ENCODE data around the gene MAPK10. TPM values are rescaled to one million over a fixed set of nuclear protein-coding genes. Genes with fewer than 3 reads are reported as not detected.
"Not testable (repeated sequence)": the region's sequence is repeated elsewhere in the genome, so short reads cannot be mapped to it uniquely, and the experiment has no call there.

MAPK10 gene
- total RNA-seq, 2 experiments from 2014 or later, result not detected

DNA sequence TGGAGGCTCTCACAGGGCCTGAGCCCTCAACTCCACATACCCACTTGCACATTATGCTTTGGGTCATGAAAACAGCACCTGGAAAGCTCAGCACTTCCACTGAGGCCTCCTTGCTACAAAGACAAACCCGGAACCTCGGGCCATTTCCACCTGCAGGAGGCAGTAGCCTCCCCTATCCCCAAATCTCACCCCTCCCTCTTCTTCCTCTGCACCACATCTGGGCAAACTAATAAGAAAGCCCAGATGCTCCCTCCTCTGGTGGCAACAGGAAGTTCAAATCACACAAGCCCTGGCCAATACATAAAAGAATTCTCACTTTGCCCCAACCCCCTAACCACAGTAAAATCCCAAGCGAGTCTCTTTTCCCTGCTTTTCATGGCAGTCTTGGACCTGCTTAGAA is 136.4 kb downstream of the MAPK10 start:
- ATAC-seq, result no peak
- CTCF ChIA-PET, result interaction anchor here (0.6 kb wide), 1 partner anchor 1133 kb away, joined by 3 read pairs; no protein-coding TSS in a partner anchor
- POLR2A ChIA-PET, result no interaction called here
- no peaks in the 10 kb centered on the region for H3K4me1 Mint-ChIP-seq (ENCODE audit: low read depth)
- H3K27me3 Mint-ChIP-seq (ENCODE audit: low read depth), result no peaks in the 10 kb centered on the region
- H3K27ac Mint-ChIP-seq, result no peak overlapping the region
- H3K4me3 Mint-ChIP-seq, result no peak overlapping the region
- no peak for DNase-seq
- no peaks in the 10 kb centered on the region for H3K36me3 Mint-ChIP-seq (ENCODE audit: low read depth)
- H3K9me3 Mint-ChIP-seq (ENCODE audit: insufficient read depth), result no peaks in the 10 kb centered on the region

DNA sequence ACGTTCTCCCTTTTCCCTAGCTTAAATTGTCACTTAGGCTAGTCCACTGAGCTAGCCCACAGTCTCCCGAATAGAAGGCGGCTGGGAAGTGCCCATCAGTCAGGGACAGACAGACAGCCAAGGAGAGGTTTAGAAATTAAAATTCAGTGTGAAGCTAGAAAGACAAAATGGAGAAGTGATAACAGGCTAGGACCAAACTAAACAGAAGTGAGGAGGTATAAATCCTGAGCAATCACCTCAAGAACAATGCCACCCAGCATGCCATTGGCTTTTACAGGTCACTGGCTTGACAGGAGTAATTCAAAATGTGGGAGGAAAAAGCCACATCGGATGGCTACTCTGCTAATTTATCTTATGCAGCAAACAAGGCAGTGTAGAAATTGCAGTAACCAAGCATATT is 138.9 kb downstream of the MAPK10 start:
- H3K4me3 Mint-ChIP-seq, result no peak overlapping the region
- no peaks in the 10 kb centered on the region for H3K36me3 Mint-ChIP-seq (ENCODE audit: low read depth)
- no peak overlapping the region for H3K27ac Mint-ChIP-seq
- POLR2A ChIA-PET, result no interaction called here
- DNase-seq, result no peak
- CTCF ChIA-PET, result no interaction called here
- ATAC-seq, result no peak
- no peaks in the 10 kb centered on the region for H3K9me3 Mint-ChIP-seq (ENCODE audit: insufficient read depth)
- H3K4me1 Mint-ChIP-seq (ENCODE audit: low read depth), result no peaks in the 10 kb centered on the region
- no peaks in the 10 kb centered on the region for H3K27me3 Mint-ChIP-seq (ENCODE audit: low read depth)

DNA sequence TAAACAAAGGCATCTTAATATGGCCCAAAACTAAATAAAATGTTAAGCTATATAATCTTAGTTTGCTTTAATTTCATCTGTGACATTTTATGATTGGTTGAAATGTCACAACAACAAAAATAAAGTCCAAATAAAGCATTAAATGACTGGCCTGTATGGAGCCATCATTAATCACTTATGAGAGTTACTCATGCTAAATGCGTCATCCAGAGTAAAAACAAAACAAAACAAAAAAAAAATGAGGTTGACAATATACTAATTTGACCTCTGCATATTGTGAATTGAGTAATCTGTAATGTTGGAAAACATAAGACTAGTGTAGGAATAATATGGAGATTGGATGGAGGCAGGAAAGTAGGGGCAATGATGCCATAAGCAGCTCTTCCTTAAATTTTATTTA is 139.7 kb downstream of the MAPK10 start:
- ChIA-PET POLR2A (no interaction called here), CTCF (no interaction called here)
- no peaks in the 10 kb centered on the region for H3K36me3 Mint-ChIP-seq (ENCODE audit: low read depth)
- no peaks in the 10 kb centered on the region for H3K9me3 Mint-ChIP-seq (ENCODE audit: insufficient read depth)
- no peaks in the 10 kb centered on the region for H3K27me3 Mint-ChIP-seq (ENCODE audit: low read depth)
- no peak for ATAC-seq
- no peaks in the 10 kb centered on the region for H3K4me1 Mint-ChIP-seq (ENCODE audit: low read depth)
- H3K4me3 Mint-ChIP-seq, result no peak overlapping the region
- H3K27ac Mint-ChIP-seq, result no peak overlapping the region
- DNase-seq, result no peak

DNA sequence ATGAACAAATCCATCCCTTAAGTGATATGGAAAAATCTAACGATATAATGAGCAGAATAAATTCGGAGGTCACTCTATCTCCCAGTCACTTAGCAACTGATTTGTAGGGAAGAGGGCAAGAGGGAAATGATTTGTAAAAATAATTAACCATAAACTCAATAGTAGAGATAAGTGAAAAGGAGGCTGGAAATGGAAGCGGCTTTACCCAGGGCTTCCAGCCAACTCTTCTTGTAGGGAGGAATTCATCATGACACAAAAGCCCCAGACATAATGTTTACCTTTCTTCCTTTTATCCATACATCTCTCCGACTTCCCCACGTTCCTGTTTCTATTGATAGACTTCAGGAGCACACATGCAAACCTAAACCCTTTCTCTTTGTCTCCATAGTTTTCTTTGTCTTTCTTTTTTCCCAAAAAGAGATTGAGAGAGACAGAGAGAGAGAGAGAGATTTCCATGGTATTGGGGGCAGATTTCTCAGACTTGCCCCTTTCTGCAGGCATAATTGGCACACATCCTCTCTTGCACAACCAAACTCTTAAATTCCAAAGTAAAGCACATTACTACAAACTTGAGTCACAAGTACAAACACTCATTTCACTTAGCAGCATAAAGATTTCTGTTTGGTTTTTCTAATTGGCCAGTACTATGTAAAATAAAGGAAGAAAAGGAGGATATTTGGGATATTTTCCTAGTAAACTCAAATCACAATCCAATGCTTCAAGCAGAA is 140.9 kb downstream of the MAPK10 start:
- ATAC-seq, result no peak
- no peaks in the 10 kb centered on the region for H3K4me1 Mint-ChIP-seq (ENCODE audit: low read depth)
- DNase-seq, result no peak
- H3K27ac Mint-ChIP-seq, result no peak overlapping the region
- no peaks in the 10 kb centered on the region for H3K36me3 Mint-ChIP-seq (ENCODE audit: low read depth)
- no peaks in the 10 kb centered on the region for H3K9me3 Mint-ChIP-seq (ENCODE audit: insufficient read depth)
- ChIA-PET CTCF (no interaction called here), POLR2A (no interaction called here)
- no peaks in the 10 kb centered on the region for H3K27me3 Mint-ChIP-seq (ENCODE audit: low read depth)
- no peak overlapping the region for H3K4me3 Mint-ChIP-seq

DNA sequence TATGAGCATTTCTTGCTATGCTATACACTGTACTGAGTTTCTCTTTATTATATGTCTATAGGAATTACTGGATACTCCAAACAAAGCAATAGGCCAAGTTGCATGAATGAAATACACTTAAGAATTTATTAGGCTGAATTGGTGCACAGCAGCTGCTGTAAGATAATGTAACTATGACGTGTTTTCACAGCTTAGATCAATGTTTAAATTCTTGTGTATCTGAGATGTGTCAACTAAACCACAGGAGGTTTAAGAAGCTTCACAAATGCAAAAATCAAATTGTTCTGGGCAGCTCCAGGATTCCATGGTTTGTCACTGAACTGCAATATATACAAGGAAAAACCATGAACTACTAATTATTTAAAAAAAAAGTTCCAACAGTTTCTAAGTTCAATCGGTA is 156.7 kb downstream of the MAPK10 start:
- Mint-ChIP-seq H3K9me3 (ENCODE audit: insufficient read depth) (no peaks in the 10 kb centered on the region), H3K4me1 (ENCODE audit: low read depth) (no peaks in the 10 kb centered on the region), H3K27ac (no peak overlapping the region), H3K4me3 (no peak overlapping the region), H3K36me3 (ENCODE audit: low read depth) (no peaks in the 10 kb centered on the region), H3K27me3 (ENCODE audit: low read depth) (no peaks in the 10 kb centered on the region)
- ATAC-seq (no peak), DNase-seq (no peak)
- ChIA-PET POLR2A (no interaction called here), CTCF (no interaction called here)

DNA sequence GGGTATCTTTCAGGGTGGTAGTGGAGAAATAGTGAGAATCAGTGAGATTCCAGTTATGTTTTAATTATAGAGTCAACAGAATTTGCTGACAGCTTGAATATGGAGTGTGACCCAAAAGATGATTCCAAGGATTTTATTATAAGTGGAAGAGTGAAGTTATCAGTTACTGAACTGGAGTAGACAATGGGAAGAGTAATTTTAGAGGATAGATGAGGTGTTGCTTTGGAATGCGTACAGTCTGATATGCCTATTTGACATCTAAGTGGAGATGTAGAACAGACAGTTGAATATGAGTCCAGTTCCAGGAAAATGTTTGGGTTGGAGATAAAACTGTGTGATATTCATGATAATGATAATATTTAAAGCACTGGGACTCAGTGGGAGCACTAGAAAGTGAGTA is 174.2 kb downstream of the MAPK10 start:
- H3K27ac Mint-ChIP-seq, result no peak overlapping the region
- H3K27me3 Mint-ChIP-seq (ENCODE audit: low read depth), result no peaks in the 10 kb centered on the region
- H3K4me3 Mint-ChIP-seq, result no peak overlapping the region
- CTCF ChIA-PET, result no interaction called here
- peaks cover 11% of the 10 kb centered on the region for H3K9me3 Mint-ChIP-seq (ENCODE audit: insufficient read depth)
- POLR2A ChIA-PET, result no interaction called here
- DNase-seq (no peak), ATAC-seq (no peak)
- H3K4me1 Mint-ChIP-seq (ENCODE audit: low read depth), result no peaks in the 10 kb centered on the region
- no peaks in the 10 kb centered on the region for H3K36me3 Mint-ChIP-seq (ENCODE audit: low read depth)

DNA sequence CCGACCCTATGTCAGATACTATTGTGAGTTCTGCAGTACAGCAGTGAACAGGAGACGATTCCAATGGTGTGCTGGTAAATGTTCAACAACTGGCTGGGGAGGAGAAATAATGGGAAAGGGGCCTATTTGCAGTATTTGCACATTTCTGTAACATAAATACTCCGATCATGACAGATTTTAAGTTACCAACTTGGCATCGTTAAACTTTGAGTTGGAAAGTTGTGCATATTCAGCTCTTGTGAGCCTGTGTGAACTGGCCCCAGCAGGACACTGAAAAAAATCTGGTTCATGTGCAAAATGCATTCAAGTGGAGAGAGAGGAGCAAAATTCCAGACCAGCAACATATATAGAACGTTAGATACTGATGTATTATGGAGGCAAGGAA is 175.0 kb downstream of the MAPK10 start:
- no peaks in the 10 kb centered on the region for H3K27me3 Mint-ChIP-seq (ENCODE audit: low read depth)
- POLR2A ChIA-PET, result no interaction called here

DNA sequence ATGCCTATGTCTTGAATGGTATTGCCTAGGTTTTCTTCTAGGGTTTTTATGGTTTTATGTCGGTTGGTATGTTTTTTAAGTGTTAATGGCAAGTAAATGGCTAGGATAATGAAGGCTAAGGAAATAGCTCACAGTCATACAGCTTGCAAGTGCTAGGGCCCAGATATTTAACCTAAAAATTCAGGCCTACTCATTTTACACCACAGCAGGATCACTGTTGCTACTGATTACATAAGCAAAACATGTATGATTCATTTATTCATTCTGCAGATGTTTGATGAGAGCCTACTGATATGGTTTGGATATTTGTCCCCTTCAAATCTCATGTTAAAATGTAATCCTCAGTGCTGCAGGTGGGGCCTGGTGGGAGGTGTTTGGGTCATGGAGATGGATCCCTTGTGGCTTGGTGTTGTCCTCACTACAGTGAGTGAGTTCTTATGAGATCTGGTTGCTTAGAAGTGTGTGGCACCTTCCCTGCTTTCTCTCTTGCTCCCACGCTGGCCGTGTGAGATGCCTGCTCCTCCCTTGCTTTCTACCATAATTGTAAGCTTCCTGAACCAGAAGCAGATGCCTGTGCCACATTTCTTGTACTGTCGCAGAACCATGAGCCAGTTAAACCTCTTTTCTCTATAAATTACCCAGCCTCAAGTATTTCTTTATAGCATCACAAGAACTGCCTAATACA is 175.5 kb downstream of the MAPK10 start:
- Mint-ChIP-seq H3K27me3 (ENCODE audit: low read depth) (no peaks in the 10 kb centered on the region), H3K4me3 (no peak overlapping the region), H3K4me1 (ENCODE audit: low read depth) (no peaks in the 10 kb centered on the region), H3K27ac (no peak overlapping the region), H3K9me3 (ENCODE audit: insufficient read depth) (peaks cover 8% of the 10 kb centered on the region), H3K36me3 (ENCODE audit: low read depth) (no peaks in the 10 kb centered on the region)
- ChIA-PET POLR2A (no interaction called here), CTCF (no interaction called here)
- no peak for DNase-seq
- no peak for ATAC-seq

More for the DNA sequence above, 175.0 kb downstream of the MAPK10 start:
- CTCF ChIA-PET, result no interaction called here
- no peaks in the 10 kb centered on the region for H3K4me1 Mint-ChIP-seq (ENCODE audit: low read depth)
- DNase-seq (no peak), ATAC-seq (no peak)
- H3K4me3 Mint-ChIP-seq, result no peak overlapping the region
- H3K27ac Mint-ChIP-seq, result no peak overlapping the region
- H3K36me3 Mint-ChIP-seq (ENCODE audit: low read depth), result no peaks in the 10 kb centered on the region
- H3K9me3 Mint-ChIP-seq (ENCODE audit: insufficient read depth), result peaks cover 8% of the 10 kb centered on the region

DNA sequence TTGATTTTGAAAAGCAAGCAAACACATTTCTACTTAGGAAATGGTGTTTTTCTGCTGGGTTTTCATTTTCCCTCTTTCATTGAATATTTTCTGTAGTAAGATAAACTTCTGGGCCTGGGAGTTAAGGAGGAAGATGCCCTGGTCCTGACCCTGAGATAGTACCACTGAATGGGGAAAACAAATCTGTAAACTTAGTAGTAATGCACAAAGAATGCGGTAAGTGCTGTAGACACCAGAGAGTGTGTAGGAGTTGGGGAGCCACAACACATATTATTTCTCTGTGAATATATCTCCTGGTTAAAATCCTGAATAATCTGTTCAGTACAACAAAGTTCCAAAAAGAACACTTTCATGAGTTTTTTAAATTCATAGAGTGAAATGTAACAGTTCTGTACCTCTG is 178.3 kb downstream of the MAPK10 start:
- ChIA-PET CTCF (no interaction called here), POLR2A (no interaction called here)
- Mint-ChIP-seq H3K36me3 (ENCODE audit: low read depth) (no peaks in the 10 kb centered on the region), H3K4me3 (no peak overlapping the region), H3K27ac (no peak overlapping the region), H3K4me1 (ENCODE audit: low read depth) (no peaks in the 10 kb centered on the region), H3K27me3 (ENCODE audit: low read depth) (no peaks in the 10 kb centered on the region), H3K9me3 (ENCODE audit: insufficient read depth) (peaks cover 8% of the 10 kb centered on the region)
- no peak for ATAC-seq
- no peak for DNase-seq

DNA sequence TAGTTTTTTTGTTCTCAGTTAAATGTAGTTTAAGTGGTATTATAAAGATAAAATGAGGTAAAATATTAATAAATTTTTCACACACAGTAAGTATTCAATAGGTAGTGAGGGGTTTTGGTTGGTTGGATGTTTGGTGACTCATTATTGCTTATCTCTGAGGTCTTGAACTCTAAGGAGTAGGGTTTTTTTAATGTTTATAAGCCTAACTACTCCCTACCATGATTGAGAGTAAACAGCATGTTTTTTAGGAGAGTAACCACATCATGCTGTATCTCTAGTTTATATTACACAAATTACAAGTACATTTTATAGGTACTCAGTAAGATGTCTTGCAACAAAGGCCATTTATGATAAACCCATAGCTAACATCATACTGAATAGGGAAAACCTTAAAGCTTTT is 181.6 kb downstream of the MAPK10 start:
- H3K4me1 Mint-ChIP-seq (ENCODE audit: low read depth), result no peaks in the 10 kb centered on the region
- ChIA-PET CTCF (no interaction called here), POLR2A (no interaction called here)
- no peaks in the 10 kb centered on the region for H3K36me3 Mint-ChIP-seq (ENCODE audit: low read depth)
- no peak overlapping the region for H3K4me3 Mint-ChIP-seq
- H3K27me3 Mint-ChIP-seq (ENCODE audit: low read depth), result no peaks in the 10 kb centered on the region
- ATAC-seq (no peak), DNase-seq (no peak)
- H3K9me3 Mint-ChIP-seq (ENCODE audit: insufficient read depth), result no peaks in the 10 kb centered on the region
- no peak overlapping the region for H3K27ac Mint-ChIP-seq

DNA sequence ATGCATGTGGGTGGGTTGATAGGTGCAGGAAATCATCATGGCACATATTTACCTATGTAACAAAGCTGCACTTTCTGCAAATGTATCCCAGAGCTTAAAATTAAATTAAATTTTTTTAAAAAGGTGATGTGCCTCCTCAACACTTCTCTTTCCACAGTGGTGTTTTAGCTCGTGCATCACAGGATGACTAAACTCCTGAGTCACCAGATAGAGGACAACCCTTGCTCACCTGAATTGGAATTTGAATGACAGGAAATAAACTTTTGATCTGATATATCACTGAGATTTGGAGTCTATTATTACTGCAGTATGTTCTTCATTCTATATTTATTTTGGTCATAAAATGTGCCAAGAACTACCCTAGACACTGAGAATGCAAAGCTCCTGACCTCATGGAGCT is 185.3 kb downstream of the MAPK10 start:
- H3K36me3 Mint-ChIP-seq (ENCODE audit: low read depth), result no peaks in the 10 kb centered on the region
- H3K4me3 Mint-ChIP-seq, result no peak overlapping the region
- no peaks in the 10 kb centered on the region for H3K9me3 Mint-ChIP-seq (ENCODE audit: insufficient read depth)
- DNase-seq, result no peak
- no peak for ATAC-seq
- H3K27ac Mint-ChIP-seq, result no peak overlapping the region
- H3K27me3 Mint-ChIP-seq (ENCODE audit: low read depth), result no peaks in the 10 kb centered on the region
- POLR2A ChIA-PET, result no interaction called here
- H3K4me1 Mint-ChIP-seq (ENCODE audit: low read depth), result no peaks in the 10 kb centered on the region
- CTCF ChIA-PET, result no interaction called here

DNA sequence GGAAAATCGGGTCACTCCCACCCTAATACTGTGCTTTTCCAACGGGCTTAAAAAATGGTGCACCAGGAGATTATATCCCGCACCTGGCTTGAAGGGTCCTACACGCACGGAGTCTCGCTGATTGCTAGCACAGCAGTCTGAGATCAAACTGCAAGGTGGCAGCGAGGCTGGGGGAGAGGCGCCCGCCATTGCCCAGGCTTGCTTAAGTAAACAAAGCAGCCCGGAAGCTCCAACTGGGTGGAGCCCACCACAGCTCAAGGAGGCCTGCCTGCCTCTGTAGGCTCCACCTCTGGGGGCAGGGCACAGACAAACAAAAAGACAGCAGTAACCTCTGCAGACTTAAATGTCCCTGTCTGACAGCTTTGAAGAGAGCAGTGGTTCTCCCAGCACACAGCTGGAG is 191.5 kb downstream of the MAPK10 start:
- POLR2A ChIA-PET, H3K27ac Mint-ChIP-seq, ATAC-seq: not testable (repeated sequence)

DNA sequence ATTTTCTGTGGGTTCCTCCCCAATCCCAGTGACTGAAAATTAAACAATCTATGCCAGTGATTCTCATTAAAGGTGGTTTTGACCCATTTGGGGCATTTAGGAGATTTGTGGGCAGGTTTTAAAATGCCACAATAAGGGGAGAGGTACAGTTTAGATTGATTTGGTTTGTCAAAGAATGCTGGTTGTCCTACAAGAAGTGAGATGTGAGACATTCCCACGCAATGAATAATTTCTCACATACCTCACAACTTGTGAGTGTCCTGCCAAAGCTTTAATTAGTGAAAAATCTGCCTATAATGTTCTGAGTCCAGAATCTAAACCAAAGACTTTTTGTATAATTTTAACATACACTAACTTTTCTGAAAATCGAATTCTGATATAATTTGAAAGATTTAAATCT is 199.4 kb downstream of the MAPK10 start:
- Mint-ChIP-seq H3K36me3 (ENCODE audit: low read depth) (no peaks in the 10 kb centered on the region), H3K9me3 (ENCODE audit: insufficient read depth) (no peaks in the 10 kb centered on the region), H3K4me1 (ENCODE audit: low read depth) (no peaks in the 10 kb centered on the region), H3K4me3 (no peak overlapping the region), H3K27ac (no peak overlapping the region), H3K27me3 (ENCODE audit: low read depth) (no peaks in the 10 kb centered on the region)
- no peak for DNase-seq
- ChIA-PET CTCF (no interaction called here), POLR2A (no interaction called here)
- no peak for ATAC-seq

More for the DNA sequence above, 191.5 kb downstream of the MAPK10 start:
- H3K36me3 Mint-ChIP-seq (ENCODE audit: low read depth); H3K4me3 Mint-ChIP-seq; DNase-seq; H3K4me1 Mint-ChIP-seq (ENCODE audit: low read depth); CTCF ChIA-PET; H3K9me3 Mint-ChIP-seq (ENCODE audit: insufficient read depth); H3K27me3 Mint-ChIP-seq (ENCODE audit: low read depth): not testable (repeated sequence)

Measured in activated CD8-positive, alpha-beta T cell treated with anti-CD3 and anti-CD28 coated beads, Interleukin-2, amount 10 ng/mL, durations not matched to agents 7 days and 5 days (primary cell).